Measurements from ENCODE around the gene PROB1.
"Not testable (repeated sequence)": the region's sequence is repeated elsewhere in the genome, so short reads cannot be mapped to it uniquely, and the experiment has no call there.

Gene PROB1

DNA sequence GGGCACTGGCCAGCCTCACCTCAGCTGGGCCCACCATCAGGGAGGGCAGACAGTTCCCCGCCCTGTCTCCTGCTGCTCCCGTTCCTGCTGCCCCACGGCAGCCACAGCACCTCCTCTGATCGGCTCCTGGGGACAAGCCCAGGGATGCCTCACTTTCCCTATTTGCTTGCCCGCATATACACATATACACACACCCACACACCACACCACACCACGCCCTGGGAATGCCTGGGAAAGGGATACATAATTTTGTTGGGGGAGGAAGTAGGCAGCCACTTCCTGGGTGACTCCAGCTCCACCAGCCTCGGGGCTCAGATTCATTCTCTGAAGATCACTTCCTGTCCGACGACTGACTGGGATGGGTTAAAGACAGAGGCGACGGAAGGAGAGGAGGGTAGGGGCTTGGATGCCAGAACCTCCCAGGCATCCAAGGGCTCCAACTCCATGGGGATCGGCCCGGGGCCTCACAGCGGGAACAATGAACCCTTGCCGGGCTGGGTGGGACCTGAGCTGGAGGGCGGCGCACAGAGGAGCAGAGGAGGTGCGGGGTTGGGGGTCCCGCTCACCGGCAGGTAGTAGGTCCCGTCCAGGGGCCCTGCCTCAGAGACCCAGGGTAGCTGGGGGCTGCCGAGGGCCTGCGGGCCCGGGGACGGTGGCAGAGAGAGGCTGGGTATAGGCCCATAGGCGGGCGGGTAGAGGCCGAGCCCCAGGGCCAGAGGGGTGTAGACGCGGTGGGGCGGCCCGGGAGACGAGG lies 3.2 kb downstream of the PROB1 start:
- no peak for DNase-seq

DNA sequence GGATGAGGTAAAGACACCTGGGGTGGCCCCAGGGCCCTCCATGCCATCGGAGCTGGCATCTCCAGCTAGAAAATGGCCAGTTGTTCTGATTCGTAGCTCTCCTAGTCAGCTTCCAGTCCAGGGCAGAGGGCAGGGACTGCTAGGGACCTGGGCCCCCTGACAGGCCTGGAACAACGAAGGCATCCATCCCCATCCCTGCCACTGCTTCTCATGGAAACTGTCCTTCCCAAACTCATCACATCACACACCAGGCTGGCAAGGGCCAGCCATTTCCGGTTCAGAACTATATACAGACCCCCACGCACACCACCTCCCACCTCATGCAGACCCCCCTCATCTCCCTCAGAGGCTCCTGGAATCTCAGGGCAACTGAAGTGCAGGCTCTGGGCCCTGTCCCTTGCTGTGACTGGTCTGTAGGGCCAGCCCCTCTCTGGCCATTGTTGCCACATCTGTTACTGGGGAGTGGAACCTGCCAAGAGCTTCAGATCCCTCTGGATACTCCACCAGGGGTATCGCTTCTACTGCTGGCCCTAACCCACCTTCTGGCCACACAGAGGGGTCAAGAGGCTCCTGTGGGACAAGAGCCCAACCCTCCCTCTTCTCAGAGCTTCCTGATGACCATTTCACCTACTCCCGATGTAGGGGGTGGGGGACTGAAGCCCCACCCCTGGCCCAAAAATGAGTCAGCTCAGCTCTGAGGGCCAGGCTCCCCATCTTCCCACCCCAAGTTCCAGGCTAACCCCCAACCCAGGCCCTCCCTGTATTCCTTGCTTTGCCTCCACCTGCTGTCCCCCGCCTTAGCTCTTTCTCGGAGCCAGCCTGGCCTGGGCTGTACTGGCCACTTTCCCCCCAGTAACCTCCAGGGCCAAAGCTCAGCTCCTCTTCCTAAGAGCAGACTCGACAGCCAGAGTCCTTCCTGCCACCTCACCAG lies 4.0 kb downstream of the PROB1 start:
- DNase-seq, result no peak

DNA sequence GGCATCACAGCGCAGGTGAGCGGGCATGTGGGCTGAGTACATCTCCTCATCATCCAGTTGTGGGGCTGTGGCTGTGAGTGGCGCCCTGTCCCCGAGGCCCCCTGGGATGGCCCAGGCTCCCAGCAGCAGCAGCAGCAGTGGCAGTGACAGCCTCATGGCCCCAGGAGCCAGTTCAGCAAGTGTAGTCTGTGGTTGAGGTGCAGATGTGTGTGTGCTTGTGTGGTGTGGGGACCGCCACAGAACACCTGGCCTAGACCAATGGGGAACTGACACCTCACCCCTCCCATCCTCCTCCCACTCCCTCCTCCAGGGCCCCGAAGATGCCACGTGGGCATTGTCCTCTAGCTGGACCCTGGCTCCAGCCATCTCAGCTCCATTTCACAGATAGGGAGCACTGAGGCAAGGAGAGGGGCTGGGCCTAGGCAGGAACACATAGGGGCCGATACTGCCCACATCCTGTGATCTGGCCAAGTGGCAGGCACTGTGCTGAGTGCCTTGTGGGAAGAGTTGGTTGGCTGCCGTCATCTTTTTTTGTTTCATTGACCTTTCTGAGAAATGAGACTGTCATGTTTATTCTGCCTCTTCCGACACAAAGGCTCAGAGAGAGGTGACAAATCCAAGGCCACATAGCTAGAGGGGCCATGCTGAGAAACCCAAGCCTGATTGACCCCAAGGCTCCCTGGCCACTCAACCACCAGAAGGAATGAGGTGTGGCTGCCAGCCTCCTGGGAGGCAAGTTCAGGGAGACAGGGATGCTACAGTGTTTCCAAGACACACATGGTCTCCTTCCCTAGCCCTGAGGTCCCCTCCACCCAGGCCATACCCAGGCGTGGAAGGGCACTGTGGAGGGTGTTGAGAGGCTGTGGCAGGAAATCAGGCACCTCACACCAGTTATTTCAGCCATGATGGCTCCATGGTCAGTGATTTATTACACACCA lies 4.9 kb downstream of the PROB1 start, which contains the start of gene MZB1:
Gene MZB1 (minus strand): TSS at position 213 of the 938 bp plus-strand sequence. CDS start 57 bp downstream, at position 156.
- no peak for DNase-seq

DNA sequence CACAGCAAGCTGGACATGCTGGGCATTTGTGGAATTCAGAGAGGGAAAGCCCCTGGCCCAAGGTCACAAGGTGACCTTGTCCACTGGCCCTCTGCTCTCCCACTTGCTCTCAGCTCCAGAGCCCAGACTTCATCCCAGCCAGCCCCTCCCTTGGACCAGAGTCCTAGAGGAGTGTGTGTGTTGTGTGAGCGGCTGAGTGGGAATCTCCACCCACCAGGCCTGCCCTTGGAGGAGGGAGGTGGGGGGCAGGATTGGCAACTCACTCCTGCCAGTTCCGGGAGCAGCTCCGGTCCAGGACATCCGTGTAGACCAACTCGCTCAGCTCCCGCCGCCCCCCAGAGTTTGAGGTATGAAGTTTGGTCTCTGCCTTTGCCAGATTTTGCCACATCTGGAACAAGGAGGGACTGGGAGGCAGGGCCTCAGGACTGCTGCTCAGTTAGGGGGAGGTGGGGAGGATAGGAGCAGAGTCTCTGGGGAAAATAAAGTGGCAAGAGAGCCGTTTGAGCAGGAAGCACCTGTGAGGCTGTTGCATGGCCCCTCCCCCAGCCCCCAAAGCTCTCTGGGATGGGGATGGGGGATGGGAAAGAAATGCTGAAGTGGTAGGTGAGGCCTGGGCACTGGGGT lies 6.6 kb downstream of the PROB1 start:
- no peak for DNase-seq

DNA sequence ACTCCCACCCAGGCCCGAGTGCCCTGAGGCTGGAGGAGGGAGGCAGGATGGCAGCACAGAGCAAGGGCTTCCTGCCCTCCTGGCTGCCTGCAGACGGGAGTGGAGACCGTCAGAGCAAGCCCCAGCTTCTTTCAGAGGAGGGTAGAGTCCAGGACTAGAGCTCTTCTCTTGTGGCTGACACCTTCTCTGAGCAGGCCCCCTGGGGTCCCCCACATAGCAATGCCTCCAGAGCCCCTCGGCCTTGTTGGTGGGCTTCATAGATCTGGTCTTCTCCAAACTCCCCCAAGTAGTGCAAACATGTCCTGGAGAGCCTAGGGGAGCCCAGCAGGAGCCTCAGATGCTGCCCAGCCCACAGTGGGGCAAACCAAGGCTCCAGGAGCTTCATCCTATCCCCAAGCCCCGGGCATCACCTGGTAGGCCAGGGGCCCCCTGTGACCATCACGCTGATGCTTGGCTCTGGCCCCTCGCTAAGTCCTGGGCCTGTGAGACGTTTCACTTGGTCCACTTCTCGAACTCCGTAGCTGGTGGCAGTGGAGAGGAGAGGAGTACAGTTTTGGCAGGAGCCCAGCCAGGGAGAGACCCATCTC lies 7.2 kb downstream of the PROB1 start:
- DNase-seq, result no peak

DNA sequence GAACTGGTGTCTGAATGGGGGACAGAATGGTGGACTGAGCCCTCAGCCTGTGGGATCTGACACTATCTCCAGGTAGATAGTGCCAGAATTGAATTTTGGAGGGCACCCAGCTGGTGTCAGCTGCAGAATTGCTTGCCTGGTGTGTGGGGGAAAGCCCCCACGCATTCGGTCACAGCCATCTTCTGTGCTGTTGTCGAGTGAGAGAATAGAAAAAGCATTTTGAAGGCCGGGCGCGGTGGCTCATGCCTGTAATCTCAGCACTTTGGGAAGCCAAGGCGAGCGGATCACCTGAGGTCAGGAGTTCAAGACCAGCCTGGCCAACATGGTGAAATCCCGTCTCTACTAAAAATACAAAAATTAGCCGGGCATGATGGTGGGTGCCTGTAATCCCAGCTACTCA lies 7.9 kb downstream of the PROB1 start:
- DNase-seq, result not testable (repeated sequence)

DNA sequence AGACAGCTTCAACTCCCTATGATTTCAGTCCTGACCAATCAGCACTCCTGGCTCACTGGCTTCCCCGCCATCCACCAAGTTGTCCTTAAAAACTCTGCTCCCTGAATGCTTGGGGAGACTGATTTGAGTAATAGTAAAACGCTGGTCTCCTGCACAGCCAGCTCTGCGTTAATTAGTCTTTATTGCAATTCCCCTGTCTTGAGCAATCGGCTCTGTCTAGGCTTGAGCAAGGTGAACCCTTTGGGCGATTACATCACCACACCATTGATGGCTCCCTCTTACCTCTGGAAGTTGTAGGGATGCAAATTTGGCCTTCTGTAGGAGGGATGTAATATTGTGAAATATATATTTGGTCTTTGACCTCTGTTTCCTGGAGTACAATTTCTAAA lies 8.9 kb downstream of the PROB1 start:
- DNase-seq, result no peak

DNA sequence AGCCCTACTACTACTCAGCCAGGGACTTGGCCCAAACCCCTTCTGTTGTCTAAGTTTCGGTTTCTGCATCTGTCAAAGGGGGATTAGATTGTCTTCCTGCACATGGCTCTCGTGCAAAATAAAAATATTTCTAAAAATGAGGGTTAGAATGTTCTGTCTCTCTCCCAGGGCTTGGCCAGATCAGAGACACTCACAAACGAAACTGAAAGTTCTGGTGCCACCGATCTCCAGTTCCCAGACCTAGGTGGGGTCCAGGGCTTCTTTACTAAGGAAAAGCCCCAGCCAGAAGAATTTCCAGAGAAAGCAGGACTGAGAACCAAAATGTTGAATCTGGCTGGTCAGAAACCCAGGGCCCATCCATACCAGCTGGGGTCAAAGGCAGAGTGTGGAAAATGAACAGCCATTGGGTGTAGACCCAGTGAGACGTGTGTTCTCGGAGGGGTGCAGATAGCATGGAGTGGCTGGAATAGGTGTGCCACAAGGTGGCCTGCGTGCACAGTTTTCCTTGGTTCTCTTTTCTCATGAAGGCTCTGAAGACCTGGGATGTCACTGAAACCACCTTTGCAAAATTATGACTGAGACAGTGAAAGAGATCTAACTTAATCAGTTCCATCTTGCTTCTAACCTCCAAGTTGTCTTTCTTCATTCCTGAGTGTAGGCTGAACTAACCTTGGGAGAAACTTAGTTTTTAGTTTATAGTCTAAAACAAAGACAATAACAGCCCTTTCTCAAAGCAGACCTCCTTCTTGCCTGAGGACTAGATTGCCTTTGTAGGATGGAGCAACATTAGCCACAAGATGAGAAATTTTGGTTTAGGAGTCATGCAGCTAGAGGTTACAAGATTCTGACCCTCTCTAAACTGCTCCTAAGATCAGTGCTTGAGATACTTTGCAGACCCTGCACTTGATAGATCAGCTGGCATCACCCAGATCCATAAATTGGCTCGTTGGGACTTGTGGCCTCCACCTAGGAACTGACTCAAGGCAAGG lies 9.5 kb downstream of the PROB1 start:
- peak; percentile 53 for DNase-seq

DNA sequence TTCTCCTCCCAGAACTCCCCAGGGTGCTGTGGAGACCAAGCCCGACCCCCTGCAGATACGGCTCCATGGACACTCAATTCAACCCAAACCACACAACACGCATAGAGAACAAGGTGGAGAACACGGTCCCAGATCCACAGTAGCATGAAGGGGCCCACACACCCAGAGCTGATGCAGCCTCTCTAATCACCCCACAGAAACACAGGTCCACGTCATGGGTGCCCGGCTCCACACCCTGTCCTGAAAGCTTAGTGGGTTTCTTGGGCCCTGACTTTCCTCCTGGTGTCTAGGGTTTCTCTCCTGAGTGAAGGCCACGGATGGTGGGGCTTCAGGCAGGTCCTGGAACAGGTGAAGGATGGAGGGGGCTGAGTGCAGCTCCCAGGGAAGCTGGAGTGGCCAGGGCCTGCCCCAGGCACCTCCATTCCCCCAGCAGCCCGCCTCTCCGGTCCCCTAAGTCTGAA lies 10.3 kb downstream of the PROB1 start:
- DNase-seq, result no peak

DNA sequence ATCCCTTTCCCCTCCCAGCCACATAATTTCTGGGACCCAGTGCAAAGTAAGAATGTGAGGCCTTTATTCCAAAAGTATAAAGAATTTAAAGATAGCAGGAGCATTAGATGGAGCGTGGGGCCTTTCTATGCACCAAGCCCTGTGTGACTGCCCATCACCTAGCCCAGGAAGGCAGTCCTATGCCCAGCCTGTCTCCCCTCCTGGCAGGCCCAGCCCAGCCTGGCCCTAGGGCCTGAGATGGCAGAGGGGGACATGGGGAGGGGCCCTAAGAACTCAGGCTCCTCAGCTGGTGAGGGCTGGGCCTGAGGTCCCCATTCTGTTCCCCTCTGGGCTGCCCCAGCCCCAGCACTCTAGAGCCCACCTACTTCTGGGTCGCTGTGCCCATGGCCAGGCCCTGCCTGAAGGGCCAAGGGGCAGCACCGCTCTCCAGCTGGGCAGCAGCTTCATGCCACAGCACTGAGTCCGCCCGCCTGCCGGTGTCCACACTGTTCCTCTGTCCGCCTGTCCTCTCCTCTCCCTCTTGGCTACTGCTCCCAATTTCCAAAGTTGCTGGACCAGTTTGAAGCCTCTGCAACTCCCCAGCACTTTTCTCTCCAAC lies 10.8 kb downstream of the PROB1 start:
- no peak for DNase-seq

DNA sequence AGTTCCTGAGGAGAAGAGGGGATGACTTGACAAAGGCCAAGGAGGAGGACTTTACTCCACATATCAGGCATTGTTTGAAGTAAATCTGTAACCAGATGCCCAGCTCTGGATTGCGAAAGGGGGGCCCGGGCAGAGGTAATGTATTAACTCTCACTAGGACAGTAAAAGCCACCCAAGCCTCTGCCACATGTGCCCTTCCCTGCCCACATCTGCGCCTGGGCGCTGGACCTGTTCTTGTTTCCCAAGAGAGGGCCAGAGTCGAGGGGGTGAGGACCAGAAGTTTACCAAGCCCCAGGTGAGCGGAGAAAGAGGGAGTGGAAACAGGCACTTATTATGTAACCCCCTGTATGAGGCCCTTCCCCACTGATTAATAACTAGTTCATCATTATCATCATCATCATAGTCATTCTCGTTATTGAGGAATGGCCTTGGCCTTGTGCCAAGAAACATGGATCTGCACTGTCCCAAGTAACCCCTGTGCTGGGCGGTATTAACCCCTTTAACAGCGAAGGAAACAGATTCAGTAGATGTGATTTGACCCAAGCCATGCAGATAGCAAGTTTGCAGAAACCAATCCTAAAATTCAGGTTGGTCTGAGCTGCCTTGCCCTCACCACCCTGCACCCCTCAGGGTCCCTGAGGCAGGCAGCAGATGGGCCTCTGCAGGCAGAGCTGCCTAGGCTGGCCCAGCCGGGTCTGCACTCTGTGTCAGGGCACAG lies 11.5 kb downstream of the PROB1 start, which contains the start of gene SLC23A1:
Gene SLC23A1 (minus strand): TSS at position 23 of the 718 bp plus-strand sequence. CDS start 44 bp downstream, outside the sequence.
- DNase-seq, result no peak

DNA sequence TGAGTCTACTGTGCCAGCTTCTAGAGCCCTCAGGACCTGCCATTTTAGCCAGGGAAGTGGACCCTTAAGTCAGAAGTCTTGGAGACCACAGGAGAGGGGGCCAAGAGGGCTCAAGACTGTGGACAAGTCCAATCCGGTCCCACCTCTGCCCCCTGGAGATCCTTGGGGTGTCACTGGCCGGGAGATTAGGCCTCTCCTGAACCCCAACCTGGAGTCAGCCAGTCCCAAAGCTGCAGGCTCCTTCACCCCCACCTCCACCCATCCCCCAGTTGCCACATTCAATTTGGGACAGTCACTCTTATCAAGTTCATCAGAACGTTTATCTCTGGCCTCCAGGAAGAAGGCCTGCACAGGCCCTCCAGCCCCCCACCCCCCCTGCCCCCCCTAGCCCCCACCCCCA lies 12.1 kb downstream of the PROB1 start:
- DNase-seq, result no peak

DNA sequence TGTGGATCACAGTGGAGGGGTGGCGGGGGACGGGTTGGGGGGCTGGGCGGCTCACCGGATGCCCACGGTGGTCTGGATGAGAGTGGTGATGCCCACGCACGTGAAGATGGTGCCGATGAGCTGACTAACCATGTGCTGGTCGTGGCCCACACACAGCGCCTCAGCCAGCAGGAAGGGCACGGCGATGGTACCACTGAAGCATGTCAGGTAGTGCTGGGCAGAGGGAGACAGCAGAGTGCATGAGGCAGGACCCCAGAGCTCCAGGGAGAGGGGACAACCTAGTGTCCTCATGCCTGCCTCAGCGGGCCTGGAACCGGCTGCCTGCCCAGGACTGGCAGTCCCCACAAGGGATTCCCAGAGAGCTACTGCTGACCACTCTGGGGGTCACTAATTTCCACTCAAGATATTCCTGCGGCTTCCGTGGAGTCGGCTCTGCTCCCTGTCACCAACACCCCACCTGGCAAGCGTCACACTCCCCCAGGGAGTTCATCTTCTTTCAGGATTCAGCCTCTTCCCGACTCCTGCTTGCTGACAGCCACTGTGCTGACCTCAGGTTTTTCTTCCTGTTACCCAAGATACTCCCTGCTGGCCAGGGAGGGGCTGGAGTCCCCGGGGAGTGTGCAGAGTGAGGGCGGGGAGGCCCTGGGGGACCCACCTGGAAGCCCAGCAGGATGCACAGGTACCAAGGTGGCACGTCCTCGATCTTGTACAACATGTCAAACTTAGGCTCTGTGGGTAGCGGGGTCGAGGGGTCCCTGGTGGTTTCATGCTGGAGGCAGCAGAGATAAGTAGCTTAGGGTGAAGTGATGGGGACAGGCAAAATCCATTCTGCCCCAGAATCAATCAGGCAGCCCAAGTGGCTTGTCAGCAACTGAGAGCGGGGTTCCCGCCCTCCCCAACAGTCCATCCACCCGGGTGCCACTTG lies 12.8 kb downstream of the PROB1 start:
- DNase-seq, result no peak

DNA sequence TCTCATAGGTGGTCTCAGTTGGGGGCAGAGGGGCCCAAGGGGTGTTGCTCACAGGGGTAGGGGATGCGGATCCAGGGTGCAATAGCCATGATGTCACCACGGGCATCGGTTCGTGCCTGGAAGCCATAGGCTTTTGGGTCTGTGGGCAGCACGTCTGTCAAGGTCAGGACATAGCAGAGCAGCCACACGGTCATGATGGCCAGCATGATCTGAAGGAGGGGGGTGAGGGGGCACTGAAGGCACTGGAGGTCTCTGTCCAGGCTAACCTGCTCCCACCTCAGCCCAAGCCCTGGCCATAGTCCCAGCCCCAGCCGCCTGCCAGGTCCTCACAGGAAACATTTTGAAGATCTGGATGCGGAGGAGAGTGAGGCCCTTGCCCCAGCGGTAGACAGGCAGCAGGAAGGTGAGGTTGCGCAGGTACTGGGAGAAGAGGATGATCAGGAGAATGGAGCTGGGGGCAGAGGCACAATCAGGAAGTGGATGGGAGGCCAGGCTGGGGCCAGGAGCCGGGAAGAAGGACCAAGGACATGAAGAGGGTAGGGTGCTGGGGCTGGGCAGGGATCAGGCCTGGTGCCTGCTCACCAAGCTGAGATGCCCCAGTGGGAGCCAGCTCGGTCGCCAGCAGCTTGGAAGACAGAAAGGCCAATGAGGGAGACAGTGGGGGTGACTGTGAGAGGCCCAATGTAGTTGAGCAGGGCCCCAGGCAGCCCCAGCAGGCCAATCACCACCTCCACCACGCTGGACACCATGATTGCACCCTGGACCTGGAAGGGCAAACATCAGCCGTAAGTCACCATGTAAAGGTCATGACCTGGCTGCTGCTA lies 15.1 kb downstream of the PROB1 start:
- no peak for DNase-seq

DNA sequence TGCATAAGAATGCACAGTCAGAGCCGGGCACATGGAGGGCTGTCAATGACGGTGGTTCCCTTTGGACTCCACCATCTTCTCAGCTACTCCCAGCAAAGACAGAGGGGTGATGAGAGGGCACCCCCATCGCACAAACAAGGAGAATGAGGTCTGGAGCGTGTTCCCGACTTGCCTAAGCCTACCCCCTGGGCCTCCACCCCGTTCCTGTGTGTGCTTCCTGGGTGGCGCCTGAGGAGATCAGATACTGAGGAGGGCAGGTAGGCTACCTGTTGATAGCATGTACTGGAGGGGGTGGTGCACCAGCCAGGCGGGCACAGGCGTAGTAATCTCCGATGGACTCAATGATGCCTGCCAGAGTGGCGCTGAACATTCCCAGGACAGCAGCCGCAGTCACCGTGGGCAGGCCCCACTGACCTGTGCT lies 16.0 kb downstream of the PROB1 start:
- DNase-seq, result no peak

DNA sequence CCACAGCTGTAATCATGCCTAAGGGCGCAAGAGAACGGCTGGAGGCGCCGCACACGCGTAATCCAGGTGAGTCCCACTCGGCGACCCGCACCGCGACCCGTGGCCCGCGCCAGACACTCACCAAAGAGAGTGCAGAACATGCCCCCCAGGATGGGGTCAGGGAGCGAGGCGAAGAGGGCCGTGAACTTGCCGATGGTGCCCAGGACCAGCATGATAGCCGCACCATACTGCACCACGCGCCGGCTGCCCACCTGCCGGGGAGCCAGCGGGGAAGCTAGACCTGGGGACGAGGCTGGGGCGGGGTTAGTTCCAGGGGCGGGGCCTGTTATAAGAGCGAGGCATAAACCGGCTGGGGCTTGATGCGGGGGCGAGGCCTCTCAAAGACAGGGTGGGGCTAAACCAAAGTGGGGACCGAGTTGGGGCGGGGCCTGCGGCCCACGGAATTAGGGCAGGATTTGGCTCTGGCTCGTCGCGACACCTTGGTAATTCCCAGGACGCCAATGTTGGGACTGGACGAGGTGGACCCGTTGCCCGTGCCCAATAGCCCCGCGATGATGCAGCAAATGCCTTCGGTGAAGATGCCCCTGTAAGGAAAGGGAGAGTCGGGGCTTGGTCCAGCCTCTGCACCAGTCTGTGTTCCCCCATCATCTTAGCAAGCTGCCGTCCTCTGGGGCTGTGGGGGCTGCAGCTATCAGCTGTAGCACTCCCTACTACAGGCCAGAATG lies 16.6 kb downstream of the PROB1 start:
- no peak for DNase-seq

Measured in NCI-H2029 treated with DMSO at 0.1 percent for 48 hours (cell line).